ENCODE data around the gene KRTAP4-12. TPM values are rescaled to one million over a fixed set of nuclear protein-coding genes. Genes with fewer than 3 reads are reported as not detected.
"Not testable (repeated sequence)": the region's sequence is repeated elsewhere in the genome, so short reads cannot be mapped to it uniquely, and the experiment has no call there.

The KRTAP4-12 gene
- total and polyA plus RNA-seq, 11 donors, result not detected

GRCh38 chr17:41121742-41122141, 2.2 kb downstream of the KRTAP4-12 start:
- no peaks in the 10 kb centered on the region for H3K9me3 ChIP-seq
- DNase-seq (no peak), ATAC-seq (no peak)
- H3K4me1 ChIP-seq, result no peaks in the 10 kb centered on the region
- peaks cover 0 to 18% (median 0%) of the 10 kb centered on the region in 9 donors for H3K27me3 ChIP-seq
- H3K36me3 ChIP-seq, result no peaks in the 10 kb centered on the region
- intact Hi-C loops (cut with DNase I), result no loop called here
- no peak overlapping the region for H3K4me3 ChIP-seq
- TF ChIP-seq POLR2A (IDR thresholded peaks at IDR 0.05), result no peak
- TF ChIP-seq CTCF (IDR thresholded peaks at IDR 0.05), result no peak
- no peak overlapping the region for H3K27ac ChIP-seq
- WGBS, 4 donors, result 78 to 95% (median 84%) methylated on average over 2 of the region's 2 CpGs

GRCh38 chr17:41119696-41120690, 4.0 kb downstream of the KRTAP4-12 start:
- H3K27me3 ChIP-seq, result peaks cover 0 to 18% (median 0%) of the 10 kb centered on the region in 9 donors
- ATAC-seq; intact Hi-C loops (cut with DNase I); H3K9me3 ChIP-seq; H3K4me3 ChIP-seq; DNase-seq; H3K27ac ChIP-seq; H3K36me3 ChIP-seq; H3K4me1 ChIP-seq: not testable (repeated sequence)
- whole genome bisulfite sequencing, 4 donors, result 54 to 57% (median 56%) methylated on average over 11 of the region's 11 CpGs

DNA sequence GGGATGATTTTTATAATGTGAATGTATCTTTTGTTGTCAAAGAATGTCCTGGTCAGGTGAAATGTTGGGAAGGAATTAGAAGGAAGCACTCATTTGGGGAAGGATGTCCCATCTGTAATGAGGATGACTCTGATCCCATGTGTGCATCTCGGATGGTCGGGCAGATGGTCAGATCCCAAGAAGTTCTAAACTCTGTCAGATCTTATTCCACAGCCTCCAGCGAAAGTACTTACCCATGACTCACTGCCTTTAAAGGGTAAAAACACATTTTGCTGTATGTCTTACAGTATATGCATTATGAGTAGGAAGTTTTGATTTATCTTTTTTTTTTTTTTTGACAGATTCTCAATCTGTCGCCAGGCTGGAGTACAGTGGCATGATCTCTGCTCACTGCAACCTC, 5.3 kb downstream of the KRTAP4-12 start:
- DNase-seq, result no peak
- ATAC-seq, result no peak
- Histone ChIP-seq H3K27ac (no peak overlapping the region), H3K36me3 (no peaks in the 10 kb centered on the region), H3K9me3 (no peaks in the 10 kb centered on the region), H3K4me3 (no peak overlapping the region), H3K4me1 (no peaks in the 10 kb centered on the region), H3K27me3 (peaks cover 0 to 18% (median 0%) of the 10 kb centered on the region in 9 donors)
- WGBS, 4 donors, result 82 to 91% (median 88%) methylated on average over 4 of the region's 4 CpGs
- TF ChIP-seq POLR2A (IDR thresholded peaks at IDR 0.05), result no peak
- no peak for TF ChIP-seq CTCF (IDR thresholded peaks at IDR 0.05)
- intact Hi-C loops (cut with DNase I), result no loop called here

DNA sequence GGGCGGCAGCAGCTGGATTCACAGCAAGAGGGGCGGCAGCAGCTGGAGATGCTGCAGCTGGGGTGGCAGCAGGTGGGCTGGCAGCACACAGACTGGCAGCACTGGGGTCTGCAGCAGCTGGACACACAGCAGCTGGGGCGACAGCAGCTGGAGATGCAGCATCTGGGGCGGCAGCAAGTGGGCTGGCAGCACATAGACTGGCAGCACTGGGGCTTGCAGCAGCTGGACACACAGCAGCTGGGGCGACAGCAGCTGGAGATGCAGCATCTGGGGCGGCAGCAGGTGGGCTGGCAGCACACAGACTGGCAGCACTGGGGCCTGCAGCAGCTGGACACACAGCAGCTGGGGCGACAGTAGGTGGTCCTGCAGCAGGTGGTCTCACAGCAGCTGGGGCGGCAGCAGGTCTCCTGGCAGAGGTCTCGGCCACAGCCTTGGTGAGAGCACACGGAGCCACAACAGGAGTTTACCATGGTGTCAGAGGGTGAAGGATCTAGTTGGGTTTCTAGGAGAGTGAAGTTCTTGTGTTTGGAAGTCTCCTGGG, 6.1 kb downstream of the KRTAP4-12 start, which contains the start of gene KRTAP4-11:
Gene KRTAP4-11 (minus strand): TSS at position 528 of the 541 bp plus-strand sequence. CDS start 58 bp downstream, at position 470.
- H3K4me3 ChIP-seq; H3K9me3 ChIP-seq; intact Hi-C loops (cut with DNase I); ATAC-seq; H3K36me3 ChIP-seq; DNase-seq; H3K27ac ChIP-seq; H3K4me1 ChIP-seq: not testable (repeated sequence)
- WGBS, 4 donors, result 62 to 78% (median 75%) methylated on average over 5 to 10 of the region's 10 CpGs
- H3K27me3 ChIP-seq, result peaks cover 0 to 18% (median 0%) of the 10 kb centered on the region in 9 donors

GRCh38 chr17:41116297-41116696, 7.7 kb downstream of the KRTAP4-12 start:
- ATAC-seq, result no peak
- WGBS, 4 donors, result 65 to 76% (median 72%) methylated on average over 5 of the region's 5 CpGs

More at GRCh38 chr17:41116297-41116696, 7.7 kb downstream of the KRTAP4-12 start:
- intact Hi-C loops (cut with DNase I), result no loop called here
- H3K4me3 ChIP-seq, result no peak overlapping the region
- TF ChIP-seq CTCF (IDR thresholded peaks at IDR 0.05), result no peak
- no peak for TF ChIP-seq POLR2A (IDR thresholded peaks at IDR 0.05)
- peaks cover 0 to 18% (median 0%) of the 10 kb centered on the region in 9 donors for H3K27me3 ChIP-seq
- no peaks in the 10 kb centered on the region for H3K4me1 ChIP-seq
- no peak for DNase-seq
- no peaks in the 10 kb centered on the region for H3K36me3 ChIP-seq
- H3K9me3 ChIP-seq, result no peaks in the 10 kb centered on the region
- H3K27ac ChIP-seq, result no peak overlapping the region

All from heart left ventricle (tissue), 16 donors.